GM18499 (cell line): ENCODE data around the gene SHQ1.
A peak's percentile ranks its signal among the peaks of the same experiment; 100 is the strongest.

Experiments used
- ATAC-seq: cut with Tn5 transposase; IDR thresholded peaks from one replicate; pipeline ENCODE4 v1.9.1; 2021; ENCODE audit warnings: moderate number of reproducible peaks; ENCODE audit not compliant: insufficient read depth, unreplicated experiment

The SHQ1 gene

GRCh38 chr3:72855001-72855400, 6.8 kb upstream of the SHQ1 start:
- ATAC-seq: no peak

- peak; percentile 28 for ATAC-seq
Observed at GRCh38 chr3:72848703-72849081, 447 bp upstream of the SHQ1 start.

- no peak for ATAC-seq
Observed at GRCh38 chr3:72847282-72847681, 963 bp downstream of the SHQ1 start.

- ATAC-seq: no peak
Observed at GRCh38 chr3:72846166-72846565, 2.1 kb downstream of the SHQ1 start.

- ATAC-seq: peak; percentile 39
Observed at GRCh38 chr3:72844436-72844993, 3.7 kb downstream of the SHQ1 start.

GRCh38 chr3:72839057-72839456, 9.2 kb downstream of the SHQ1 start:
- no peak for ATAC-seq

- ATAC-seq: no peak
Observed at GRCh38 chr3:72836923-72837322, 11.3 kb downstream of the SHQ1 start.

- no peak for ATAC-seq
Observed at GRCh38 chr3:72836416-72836815, 11.8 kb downstream of the SHQ1 start.

GRCh38 chr3:72830452-72831223, 17.6 kb downstream of the SHQ1 start:
- ATAC-seq: no peak

- ATAC-seq: no peak
Observed at GRCh38 chr3:72829701-72830100, 18.5 kb downstream of the SHQ1 start.

GRCh38 chr3:72821161-72821781, 27.0 kb downstream of the SHQ1 start:
- no peak for ATAC-seq

GRCh38 chr3:72820415-72820814, 27.8 kb downstream of the SHQ1 start:
- no peak for ATAC-seq

GRCh38 chr3:72818905-72819304, 29.3 kb downstream of the SHQ1 start:
- ATAC-seq: no peak

GRCh38 chr3:72818092-72818773, 30.0 kb downstream of the SHQ1 start:
- no peak for ATAC-seq

- peak; percentile 33 for ATAC-seq
Observed at GRCh38 chr3:72816862-72817355, 31.3 kb downstream of the SHQ1 start.

- ATAC-seq: peak; percentile 41
Observed at GRCh38 chr3:72814308-72814707, 33.9 kb downstream of the SHQ1 start.

GRCh38 chr3:72812201-72812600, 36.0 kb downstream of the SHQ1 start:
- ATAC-seq: no peak

- no peak for ATAC-seq
Observed at GRCh38 chr3:72811571-72811970, 36.7 kb downstream of the SHQ1 start.

- no peak for ATAC-seq
Observed at GRCh38 chr3:72810659-72811434, 37.4 kb downstream of the SHQ1 start.

GRCh38 chr3:72810063-72810462, 38.2 kb downstream of the SHQ1 start:
- no peak for ATAC-seq
